ENCODE results near the gene PCDHA3.
"Not testable (repeated sequence)": the region's sequence is repeated elsewhere in the genome, so short reads cannot be mapped to it uniquely, and the experiment has no call there.

PCDHA3 gene

DNA sequence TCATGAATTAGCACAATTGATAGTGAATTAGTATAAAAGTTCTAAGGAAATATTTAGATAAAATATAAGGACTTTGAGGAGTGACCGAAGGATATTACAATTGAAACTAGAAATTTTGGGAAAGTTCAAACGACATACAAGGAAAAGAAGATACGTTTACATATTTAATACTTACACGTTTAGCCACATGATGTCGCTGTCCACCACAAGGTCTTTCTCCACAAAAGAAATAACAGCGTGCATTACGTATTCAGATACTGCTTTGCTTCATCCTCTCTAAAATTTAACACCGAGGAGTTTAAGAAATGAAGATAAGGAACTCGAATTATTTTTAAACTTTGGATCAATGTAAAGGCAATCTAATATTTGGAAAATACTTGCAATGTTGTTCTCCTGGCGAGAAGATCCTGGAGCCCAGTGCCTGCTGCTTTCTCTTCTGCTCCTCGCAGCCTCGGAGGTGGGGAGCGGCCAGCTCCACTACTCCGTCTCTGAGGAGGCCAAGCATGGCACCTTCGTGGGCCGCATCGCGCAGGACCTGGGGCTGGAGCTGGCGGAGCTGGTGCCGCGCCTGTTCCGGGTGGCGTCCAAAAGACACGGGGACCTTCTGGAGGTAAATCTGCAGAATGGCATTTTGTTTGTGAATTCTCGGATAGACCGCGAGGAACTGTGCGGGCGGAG is at the start of gene PCDHA3:
TSS of gene PCDHA3 (plus strand) at position 242 of the 678 bp plus-strand sequence.
- DNase-seq: no peak

DNA sequence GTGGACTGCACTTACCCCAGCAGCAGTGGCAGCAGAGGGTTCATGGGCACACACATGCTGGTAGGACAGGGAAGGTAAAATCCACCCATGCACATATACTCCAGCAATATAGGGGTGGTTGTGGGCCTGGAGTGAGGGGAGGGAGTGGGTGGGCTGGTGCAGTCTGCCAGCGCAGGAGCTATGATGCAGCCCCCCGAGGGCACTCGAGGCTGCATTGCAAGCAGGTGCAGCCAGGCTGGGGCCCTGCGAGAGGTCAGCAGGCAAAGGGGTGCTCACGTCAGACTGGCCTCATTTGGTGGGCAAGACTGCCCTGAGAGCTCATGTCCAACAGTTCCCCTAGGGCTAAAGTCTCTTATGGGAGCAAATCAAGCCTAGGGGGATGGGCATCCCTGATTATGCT is 47.3 kb upstream of the PCDHA3 start:
- DNase-seq: no peak

DNA sequence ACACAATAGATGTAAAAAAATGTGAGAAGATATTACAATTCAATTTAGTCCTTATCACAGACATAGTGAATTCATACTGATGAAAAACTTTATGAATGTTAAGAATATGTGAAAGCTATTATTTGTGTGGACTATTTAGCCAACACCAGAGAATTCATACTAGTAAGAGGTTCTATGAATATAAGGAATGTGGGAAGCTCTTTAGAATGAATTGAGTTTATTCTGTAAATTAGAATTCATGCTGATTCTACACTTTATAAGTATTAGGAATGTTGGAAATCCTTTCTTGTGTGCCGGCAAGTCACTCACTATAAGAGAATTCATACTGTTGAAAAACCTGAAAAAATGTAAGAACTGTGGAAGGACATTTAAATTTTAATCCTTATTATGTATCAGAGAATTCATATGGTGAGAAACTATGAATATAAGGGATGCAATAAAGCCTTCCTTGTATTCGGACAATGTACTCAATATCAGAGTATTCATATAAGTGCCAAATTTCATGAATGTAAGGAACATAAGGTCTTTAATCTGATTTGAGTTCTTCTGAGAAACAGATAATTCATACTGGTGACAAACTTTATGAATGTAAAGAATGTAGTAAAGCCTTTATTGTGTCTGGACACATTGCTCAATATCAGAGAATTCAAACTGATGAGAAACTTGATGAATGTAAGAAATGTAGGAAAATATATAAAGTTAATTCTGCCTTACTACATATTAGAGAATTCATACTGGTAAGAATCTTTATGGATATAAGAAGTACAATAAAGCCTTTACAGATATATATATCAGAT is 36.5 kb upstream of the PCDHA3 start:
- no peak for DNase-seq

GRCh38 chr5:140767444-140767843 is 33.4 kb upstream of the PCDHA3 start:
- DNase-seq: no peak

DNA sequence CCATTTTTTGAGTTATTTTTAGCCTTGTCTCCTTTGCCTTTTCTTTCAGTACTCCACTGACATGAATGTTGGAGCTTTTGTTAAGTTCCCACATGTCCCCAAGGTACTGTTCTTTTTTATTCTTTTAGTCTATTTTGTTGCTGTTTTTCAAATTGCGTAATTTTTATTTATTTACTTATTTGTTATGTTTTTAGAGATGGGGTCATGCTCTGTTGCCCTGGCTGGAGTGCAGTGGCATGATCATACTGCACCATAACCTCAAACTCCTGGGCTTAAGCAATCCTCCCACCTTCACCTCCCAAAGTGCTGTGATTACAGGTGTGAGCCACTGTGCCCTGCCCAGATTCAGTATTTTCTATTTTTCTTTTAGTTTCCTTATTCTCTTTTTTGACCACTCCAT is 20.3 kb upstream of the PCDHA3 start:
- no peak for DNase-seq

- peak; percentile 13 for DNase-seq
Measured at GRCh38 chr5:140785905-140786686, 14.8 kb upstream of the PCDHA3 start, which contains the start of gene PCDHA1. Gene PCDHA1, plus strand, starts transcription at chr5:140786140.

DNA sequence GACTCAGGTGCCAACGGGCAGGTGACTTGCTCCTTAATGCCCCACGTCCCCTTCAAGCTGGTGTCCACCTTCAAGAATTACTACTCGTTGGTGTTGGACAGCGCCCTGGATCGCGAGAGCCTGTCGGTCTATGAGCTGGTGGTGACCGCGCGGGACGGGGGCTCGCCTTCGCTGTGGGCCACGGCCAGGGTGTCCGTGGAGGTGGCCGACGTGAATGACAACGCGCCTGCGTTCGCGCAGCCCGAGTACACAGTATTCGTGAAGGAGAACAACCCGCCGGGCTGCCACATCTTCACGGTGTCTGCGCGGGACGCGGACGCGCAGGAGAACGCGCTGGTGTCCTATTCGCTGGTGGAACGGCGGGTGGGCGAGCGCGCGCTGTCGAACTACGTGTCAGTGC is 13.4 kb upstream of the PCDHA3 start:
- DNase-seq: not testable (repeated sequence)

DNA sequence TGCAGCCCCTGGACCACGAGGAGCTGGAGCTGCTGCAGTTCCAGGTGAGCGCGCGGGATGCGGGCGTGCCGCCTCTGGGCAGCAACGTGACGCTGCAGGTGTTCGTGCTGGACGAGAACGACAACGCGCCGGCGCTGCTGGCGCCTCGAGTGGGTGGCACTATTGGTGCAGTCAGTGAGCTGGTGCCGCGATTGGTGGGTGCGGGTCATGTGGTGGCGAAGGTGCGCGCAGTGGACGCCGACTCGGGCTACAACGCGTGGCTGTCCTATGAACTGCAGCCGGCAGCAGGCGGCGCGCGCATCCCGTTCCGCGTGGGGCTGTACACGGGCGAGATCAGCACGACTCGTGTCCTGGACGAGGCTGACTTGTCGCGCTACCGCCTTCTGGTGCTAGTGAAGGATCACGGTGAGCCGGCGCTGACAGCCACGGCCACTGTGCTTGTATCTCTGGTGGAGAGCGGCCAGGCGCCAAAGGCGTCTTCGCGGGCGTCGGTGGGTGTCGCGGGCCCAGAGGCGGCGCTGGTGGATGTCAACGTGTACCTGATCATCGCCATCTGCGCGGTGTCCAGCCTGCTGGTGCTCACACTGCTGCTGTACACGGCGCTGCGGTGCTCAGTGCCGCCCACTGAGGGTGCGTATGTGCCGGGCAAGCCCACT is 12.9 kb upstream of the PCDHA3 start:
- DNase-seq: not testable (repeated sequence)

DNA sequence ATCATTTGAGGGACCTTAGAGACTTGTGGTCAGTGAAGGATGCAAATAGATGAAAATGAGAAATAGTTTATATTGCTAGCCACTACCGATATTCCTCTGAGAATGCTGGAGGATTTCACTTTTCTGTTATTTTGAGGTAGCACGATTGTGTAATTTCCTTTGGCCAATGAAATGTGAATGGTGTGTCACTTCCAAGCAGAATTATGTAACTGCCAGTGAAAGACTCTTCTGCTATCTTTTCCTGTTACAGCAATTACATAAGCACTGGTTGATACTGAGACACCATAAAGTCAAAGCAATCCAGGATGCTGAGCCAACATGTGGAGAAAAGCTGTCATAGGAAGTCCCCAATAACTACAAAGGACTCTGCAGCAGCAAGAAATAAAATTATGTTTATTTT is 9.8 kb upstream of the PCDHA3 start:
- no peak for DNase-seq

- DNase-seq: peak; percentile 43
Measured at GRCh38 chr5:140794595-140795258, 6.1 kb upstream of the PCDHA3 start, which contains the start of gene PCDHA2. Gene PCDHA2, plus strand, starts transcription at chr5:140794852.

DNA sequence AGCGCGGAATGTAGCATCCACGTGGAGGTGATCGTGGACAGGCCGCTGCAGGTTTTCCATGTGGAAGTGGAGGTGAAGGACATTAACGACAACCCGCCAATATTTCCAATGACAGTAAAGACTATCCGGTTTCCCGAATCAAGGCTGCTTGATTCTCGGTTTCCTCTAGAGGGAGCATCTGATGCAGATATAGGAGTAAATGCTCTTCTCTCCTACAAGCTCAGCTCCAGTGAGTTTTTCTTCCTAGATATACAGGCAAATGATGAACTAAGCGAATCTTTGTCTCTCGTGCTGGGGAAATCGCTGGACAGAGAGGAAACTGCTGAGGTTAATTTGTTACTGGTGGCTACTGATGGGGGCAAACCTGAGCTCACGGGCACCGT is 5.6 kb upstream of the PCDHA3 start:
- DNase-seq: peak; percentile 18

- not testable (repeated sequence) for DNase-seq
Measured at GRCh38 chr5:140796072-140796717, 4.7 kb upstream of the PCDHA3 start.

- no peak for DNase-seq
Measured at GRCh38 chr5:140796718-140797095, 4.2 kb upstream of the PCDHA3 start.

GRCh38 chr5:140801494-140801841 is 611 bp downstream of the PCDHA3 start:
- no peak for DNase-seq

- not testable (repeated sequence) for DNase-seq
Measured at GRCh38 chr5:140802381-140802780, 1.5 kb downstream of the PCDHA3 start.

GRCh38 chr5:140802781-140803271 is 2.0 kb downstream of the PCDHA3 start:
- DNase-seq: no peak

GRCh38 chr5:140806834-140807775 is 6.2 kb downstream of the PCDHA3 start, which contains the start of gene PCDHA4:
Gene PCDHA4, plus strand, starts transcription at chr5:140807068.
- DNase-seq: peak; percentile 27

- not testable (repeated sequence) for DNase-seq
Measured at GRCh38 chr5:140808241-140808888, 7.5 kb downstream of the PCDHA3 start.

DNA sequence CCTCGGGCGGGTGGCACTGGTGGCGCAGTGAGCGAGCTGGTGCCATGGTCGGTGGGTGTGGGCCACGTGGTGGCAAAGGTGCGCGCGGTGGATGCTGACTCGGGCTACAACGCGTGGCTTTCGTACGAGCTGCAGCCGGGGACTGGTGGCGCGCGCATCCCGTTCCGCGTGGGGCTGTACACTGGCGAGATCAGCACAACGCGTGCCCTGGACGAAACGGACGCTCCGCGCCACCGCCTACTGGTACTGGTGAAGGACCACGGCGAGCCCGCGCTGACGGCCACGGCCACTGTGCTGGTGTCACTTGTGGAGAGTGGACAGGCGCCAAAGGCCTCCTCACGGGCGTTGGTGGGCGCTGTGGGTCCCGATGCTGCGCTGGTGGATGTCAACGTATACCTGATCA is 8.0 kb downstream of the PCDHA3 start:
- DNase-seq: no peak
